Activated CD4-positive, alpha-beta T cell treated with anti-CD3 and anti-CD28 coated beads, Interleukin-2, amount 10 ng/mL, durations not matched to agents 24 days and 14 days (primary cell): ENCODE data around the gene KMT2E. TPM values are rescaled to one million over a fixed set of nuclear protein-coding genes. Genes with fewer than 3 reads are reported as not detected.
A peak's percentile ranks its signal among the peaks of the same experiment; 100 is the strongest.

Experiments
- DNase-seq: peaks from one replicate; pipeline ENCODE4 v3.0.0; 2022
- H3K27ac Mint-ChIP-seq: one replicate; pipeline ENCODE4 v1.8.0; 2022; ENCODE audit warnings: mild to moderate bottlenecking, mixed read lengths
- H3K27me3 Mint-ChIP-seq: one replicate; pipeline ENCODE4 v1.8.0; 2022; ENCODE audit warnings: mixed read lengths
- H3K36me3 Mint-ChIP-seq: one replicate; pipeline ENCODE4 v1.8.0; 2022; ENCODE audit warnings: low read depth, mild to moderate bottlenecking, mixed read lengths
- H3K4me1 Mint-ChIP-seq: one replicate; pipeline ENCODE4 v1.8.0; 2021; ENCODE audit warnings: mixed read lengths
- H3K4me3 Mint-ChIP-seq: one replicate; pipeline ENCODE4 v1.8.0; 2022; ENCODE audit warnings: mild to moderate bottlenecking, moderate library complexity, mixed read lengths
- H3K9me3 Mint-ChIP-seq: one replicate; pipeline ENCODE4 v1.8.0; 2021; ENCODE audit warnings: mixed read lengths
- intact Hi-C: fragments of 100-400 bp; cut with micrococcal nuclease; formaldehyde crosslinking; loops from one replicate; pipeline ENCODE4 v1.15.1; 2023
- total RNA-seq: library from RNA; stranded (reverse); gene quantifications from 2 replicates; pipeline ENCODE4 v1.2.3, GENCODE V29; 2022

KMT2E gene
- total RNA-seq, 1 donor from 2014 or later: 106 TPM

- intact Hi-C loops: no loop called here
- peaks cover 56% of the 10 kb centered on the region for H3K36me3 Mint-ChIP-seq
Observed at GRCh38 chr7:105068886-105069285, 54.9 kb downstream of the KMT2E start.

GRCh38 chr7:105073143-105073542, 59.1 kb downstream of the KMT2E start:
- H3K4me3 Mint-ChIP-seq: no peak overlapping the region
- H3K36me3 Mint-ChIP-seq: peaks cover 69% of the 10 kb centered on the region
- no peaks in the 10 kb centered on the region for H3K27me3 Mint-ChIP-seq
- DNase-seq: no peak
- no peak overlapping the region for H3K27ac Mint-ChIP-seq
- H3K4me1 Mint-ChIP-seq: peaks cover 7% of the 10 kb centered on the region
- no peaks in the 10 kb centered on the region for H3K9me3 Mint-ChIP-seq
- intact Hi-C loops: no loop called here

More at GRCh38 chr7:105068886-105069285, 54.9 kb downstream of the KMT2E start:
- H3K4me1 Mint-ChIP-seq: peaks cover 12% of the 10 kb centered on the region
- H3K27me3 Mint-ChIP-seq: no peaks in the 10 kb centered on the region
- H3K4me3 Mint-ChIP-seq: no peak overlapping the region
- no peaks in the 10 kb centered on the region for H3K9me3 Mint-ChIP-seq
- DNase-seq: no peak
- H3K27ac Mint-ChIP-seq: peak overlapping the region; percentile 29

- intact Hi-C loops: no loop called here
- Mint-ChIP-seq H3K27ac (no peak overlapping the region), H3K9me3 (no peaks in the 10 kb centered on the region)
Observed at GRCh38 chr7:105079348-105079747, 65.3 kb downstream of the KMT2E start.

GRCh38 chr7:105084581-105084980, 70.6 kb downstream of the KMT2E start:
- no peaks in the 10 kb centered on the region for H3K9me3 Mint-ChIP-seq
- H3K27me3 Mint-ChIP-seq: no peaks in the 10 kb centered on the region
- no peak overlapping the region for H3K27ac Mint-ChIP-seq
- peaks cover 15% of the 10 kb centered on the region for H3K4me1 Mint-ChIP-seq
- no peak for DNase-seq
- no peak overlapping the region for H3K4me3 Mint-ChIP-seq
- intact Hi-C loops: no loop called here
- H3K36me3 Mint-ChIP-seq: peaks cover 58% of the 10 kb centered on the region

More at GRCh38 chr7:105079348-105079747, 65.3 kb downstream of the KMT2E start:
- H3K36me3 Mint-ChIP-seq: peaks cover 71% of the 10 kb centered on the region
- peaks cover 4% of the 10 kb centered on the region for H3K4me1 Mint-ChIP-seq
- DNase-seq: no peak
- no peak overlapping the region for H3K4me3 Mint-ChIP-seq
- H3K27me3 Mint-ChIP-seq: no peaks in the 10 kb centered on the region

GRCh38 chr7:105086850-105087249, 72.8 kb downstream of the KMT2E start:
- H3K4me1 Mint-ChIP-seq: peaks cover 15% of the 10 kb centered on the region
- no peak overlapping the region for H3K27ac Mint-ChIP-seq
- no peak for DNase-seq
- H3K27me3 Mint-ChIP-seq: no peaks in the 10 kb centered on the region
- H3K4me3 Mint-ChIP-seq: no peak overlapping the region
- H3K36me3 Mint-ChIP-seq: peaks cover 52% of the 10 kb centered on the region
- intact Hi-C loops: no loop called here
- H3K9me3 Mint-ChIP-seq: no peaks in the 10 kb centered on the region

- H3K4me1 Mint-ChIP-seq: peaks cover 15% of the 10 kb centered on the region
- peaks cover 52% of the 10 kb centered on the region for H3K36me3 Mint-ChIP-seq
- intact Hi-C loops: no loop called here
- H3K27me3 Mint-ChIP-seq: no peaks in the 10 kb centered on the region
- no peak for DNase-seq
- H3K4me3 Mint-ChIP-seq: no peak overlapping the region
- no peak overlapping the region for H3K27ac Mint-ChIP-seq
- H3K9me3 Mint-ChIP-seq: no peaks in the 10 kb centered on the region
Observed at GRCh38 chr7:105087981-105088380, 74.0 kb downstream of the KMT2E start.

GRCh38 chr7:105088456-105088855, 74.5 kb downstream of the KMT2E start:
- Mint-ChIP-seq H3K27me3 (no peaks in the 10 kb centered on the region), H3K36me3 (peaks cover 49% of the 10 kb centered on the region)

GRCh38 chr7:105094966-105095365, 81.0 kb downstream of the KMT2E start:
- no peak for DNase-seq
- H3K27me3 Mint-ChIP-seq: no peaks in the 10 kb centered on the region
- no peak overlapping the region for H3K4me3 Mint-ChIP-seq
- peaks cover 21% of the 10 kb centered on the region for H3K4me1 Mint-ChIP-seq
- intact Hi-C loops: loop anchor here (5.0 to 10.0 kb wide), 4 partner anchors 50 to 427 kb away; partner anchors contain the start of gene PUS7
- no peak overlapping the region for H3K27ac Mint-ChIP-seq
- H3K9me3 Mint-ChIP-seq: no peaks in the 10 kb centered on the region
- H3K36me3 Mint-ChIP-seq: peaks cover 48% of the 10 kb centered on the region

More at GRCh38 chr7:105088456-105088855, 74.5 kb downstream of the KMT2E start:
- intact Hi-C loops: no loop called here
- no peak for DNase-seq
- H3K4me3 Mint-ChIP-seq: no peak overlapping the region
- H3K4me1 Mint-ChIP-seq: peaks cover 15% of the 10 kb centered on the region
- H3K9me3 Mint-ChIP-seq: no peaks in the 10 kb centered on the region
- H3K27ac Mint-ChIP-seq: peak overlapping the region; percentile 34

- no peak overlapping the region for H3K27ac Mint-ChIP-seq
- H3K4me1 Mint-ChIP-seq: peaks cover 32% of the 10 kb centered on the region
- no peak for DNase-seq
- intact Hi-C loops: loop anchor here (5.0 to 10.0 kb wide), 4 partner anchors 52 to 426 kb away; partner anchors contain the start of gene PUS7
- H3K36me3 Mint-ChIP-seq: peaks cover 54% of the 10 kb centered on the region
- H3K4me3 Mint-ChIP-seq: no peak overlapping the region
- no peaks in the 10 kb centered on the region for H3K27me3 Mint-ChIP-seq
- H3K9me3 Mint-ChIP-seq: no peaks in the 10 kb centered on the region
Observed at GRCh38 chr7:105096306-105096705, 82.3 kb downstream of the KMT2E start.

- Mint-ChIP-seq H3K27me3 (no peaks in the 10 kb centered on the region), H3K4me3 (no peak overlapping the region), H3K4me1 (peaks cover 34% of the 10 kb centered on the region), H3K36me3 (peaks cover 50% of the 10 kb centered on the region), H3K27ac (no peak overlapping the region), H3K9me3 (no peaks in the 10 kb centered on the region)
- intact Hi-C loops: loop anchor here (5.0 to 10.0 kb wide), 4 partner anchors 53 to 425 kb away; partner anchors contain the start of gene PUS7
- no peak for DNase-seq
Observed at GRCh38 chr7:105097619-105098018, 83.6 kb downstream of the KMT2E start.

- Mint-ChIP-seq H3K4me1 (peaks cover 39% of the 10 kb centered on the region), H3K27ac (peak overlapping the region; percentile 48), H3K27me3 (no peaks in the 10 kb centered on the region), H3K4me3 (no peak overlapping the region), H3K36me3 (peaks cover 52% of the 10 kb centered on the region), H3K9me3 (no peaks in the 10 kb centered on the region)
- no peak for DNase-seq
- intact Hi-C loops: loop anchor here (5.0 to 10.0 kb wide), 4 partner anchors 54 to 423 kb away; partner anchors contain the start of gene PUS7
Observed at GRCh38 chr7:105098863-105099515, 85.0 kb downstream of the KMT2E start.

- Mint-ChIP-seq H3K27ac (no peak overlapping the region), H3K4me1 (peaks cover 36% of the 10 kb centered on the region), H3K36me3 (peaks cover 60% of the 10 kb centered on the region), H3K4me3 (no peak overlapping the region), H3K9me3 (no peaks in the 10 kb centered on the region), H3K27me3 (no peaks in the 10 kb centered on the region)
- intact Hi-C loops: no loop called here
- no peak for DNase-seq
Observed at GRCh38 chr7:105101864-105102263, 87.9 kb downstream of the KMT2E start.

- H3K27me3 Mint-ChIP-seq: no peaks in the 10 kb centered on the region
- DNase-seq: no peak
- H3K36me3 Mint-ChIP-seq: peaks cover 59% of the 10 kb centered on the region
- no peak overlapping the region for H3K4me3 Mint-ChIP-seq
- no peak overlapping the region for H3K27ac Mint-ChIP-seq
- H3K9me3 Mint-ChIP-seq: no peaks in the 10 kb centered on the region
- intact Hi-C loops: no loop called here
- H3K4me1 Mint-ChIP-seq: peaks cover 33% of the 10 kb centered on the region
Observed at GRCh38 chr7:105102557-105103352, 88.8 kb downstream of the KMT2E start.

GRCh38 chr7:105105579-105105978, 91.6 kb downstream of the KMT2E start:
- H3K4me1 Mint-ChIP-seq: peaks cover 15% of the 10 kb centered on the region
- no peaks in the 10 kb centered on the region for H3K27me3 Mint-ChIP-seq
- H3K4me3 Mint-ChIP-seq: no peak overlapping the region
- intact Hi-C loops: no loop called here
- no peaks in the 10 kb centered on the region for H3K9me3 Mint-ChIP-seq
- DNase-seq: no peak
- no peak overlapping the region for H3K27ac Mint-ChIP-seq
- H3K36me3 Mint-ChIP-seq: peaks cover 63% of the 10 kb centered on the region
